Measurements from ENCODE around the gene C4orf36.

The C4orf36 gene

DNA sequence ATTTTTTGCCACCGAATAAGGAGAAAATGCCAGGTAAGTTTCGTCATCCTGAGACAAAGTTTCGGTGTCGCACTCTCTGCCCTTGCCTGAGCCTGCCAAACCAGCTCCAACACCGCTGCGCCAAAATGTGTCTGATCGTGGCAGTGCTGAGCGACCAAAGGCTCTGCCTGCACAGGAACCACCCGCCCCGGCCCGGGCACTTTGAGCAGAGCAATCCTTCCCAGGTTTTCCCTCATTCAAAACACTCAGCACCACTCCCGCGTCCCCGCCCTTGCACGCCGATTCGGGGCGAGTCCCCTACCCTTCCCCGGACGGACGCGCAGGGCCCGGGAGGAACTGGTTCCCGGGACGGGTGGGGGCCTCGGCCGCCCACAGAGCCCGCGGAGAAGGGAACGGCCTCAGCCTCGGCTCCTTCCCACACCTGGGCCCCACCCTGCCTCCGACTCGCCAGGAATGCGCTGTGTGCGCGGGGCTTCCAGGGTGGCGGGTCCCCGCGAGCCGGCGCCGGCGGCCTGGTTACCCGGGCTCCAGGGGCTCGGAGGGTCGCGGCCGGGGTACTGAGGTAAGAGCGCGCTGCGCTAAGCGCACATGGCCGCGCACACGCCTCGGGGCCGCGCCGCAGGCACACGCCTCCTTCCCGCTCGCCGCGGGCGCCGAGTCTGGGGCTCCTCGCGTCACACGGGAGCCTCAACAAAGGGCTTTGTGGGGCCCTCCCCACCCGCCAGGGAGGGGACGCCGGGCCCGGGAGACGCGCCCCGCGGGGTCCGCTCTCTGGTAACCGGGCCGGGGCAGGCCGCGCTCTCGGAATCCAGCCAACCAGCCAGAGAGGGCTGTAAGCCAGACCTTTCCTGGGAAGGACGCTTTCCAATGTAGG lies at the start of gene C4orf36:
TSS of gene C4orf36 (minus strand) at position 661 of the 874 bp plus-strand sequence. CDS start 902 bp downstream, outside the sequence.
- DNase-seq: peak; percentile 65

DNA sequence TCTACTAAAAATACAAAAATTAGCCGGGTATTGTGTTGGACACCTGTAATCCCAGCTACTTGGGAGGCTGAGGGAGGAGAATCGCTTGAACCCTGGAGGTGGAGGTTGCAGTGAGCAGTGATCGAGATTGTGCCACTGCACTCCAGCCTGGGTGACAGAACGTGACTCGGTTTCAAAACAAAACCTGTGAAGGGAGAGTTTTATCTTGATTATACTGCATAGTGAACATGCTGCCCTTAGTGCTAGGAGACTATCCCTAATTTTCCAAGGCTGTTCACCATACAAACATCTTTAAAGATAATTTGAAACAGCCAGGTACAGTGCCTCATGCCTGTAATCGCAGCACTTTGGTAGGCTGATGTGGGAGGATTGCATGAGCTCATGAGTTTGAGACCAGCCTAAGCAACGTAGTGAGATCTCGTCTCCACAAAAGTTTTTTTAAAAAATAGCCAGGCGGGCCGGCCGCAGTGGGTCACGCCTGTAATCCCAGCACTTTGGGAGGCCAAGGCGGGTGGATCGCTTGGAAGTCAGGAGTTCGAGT lies 48.8 kb upstream of the C4orf36 start:
- DNase-seq: no peak

- peak; percentile 21 for DNase-seq
Observed at GRCh38 chr4:86939729-86940575, 47.7 kb upstream of the C4orf36 start.

GRCh38 chr4:86938771-86939520 lies 46.7 kb upstream of the C4orf36 start:
- no peak for DNase-seq

GRCh38 chr4:86935853-86936733 lies 43.9 kb upstream of the C4orf36 start:
- DNase-seq: peak; percentile 81

- peak; percentile 56 for DNase-seq
Observed at GRCh38 chr4:86935566-86935852, 43.3 kb upstream of the C4orf36 start.

DNA sequence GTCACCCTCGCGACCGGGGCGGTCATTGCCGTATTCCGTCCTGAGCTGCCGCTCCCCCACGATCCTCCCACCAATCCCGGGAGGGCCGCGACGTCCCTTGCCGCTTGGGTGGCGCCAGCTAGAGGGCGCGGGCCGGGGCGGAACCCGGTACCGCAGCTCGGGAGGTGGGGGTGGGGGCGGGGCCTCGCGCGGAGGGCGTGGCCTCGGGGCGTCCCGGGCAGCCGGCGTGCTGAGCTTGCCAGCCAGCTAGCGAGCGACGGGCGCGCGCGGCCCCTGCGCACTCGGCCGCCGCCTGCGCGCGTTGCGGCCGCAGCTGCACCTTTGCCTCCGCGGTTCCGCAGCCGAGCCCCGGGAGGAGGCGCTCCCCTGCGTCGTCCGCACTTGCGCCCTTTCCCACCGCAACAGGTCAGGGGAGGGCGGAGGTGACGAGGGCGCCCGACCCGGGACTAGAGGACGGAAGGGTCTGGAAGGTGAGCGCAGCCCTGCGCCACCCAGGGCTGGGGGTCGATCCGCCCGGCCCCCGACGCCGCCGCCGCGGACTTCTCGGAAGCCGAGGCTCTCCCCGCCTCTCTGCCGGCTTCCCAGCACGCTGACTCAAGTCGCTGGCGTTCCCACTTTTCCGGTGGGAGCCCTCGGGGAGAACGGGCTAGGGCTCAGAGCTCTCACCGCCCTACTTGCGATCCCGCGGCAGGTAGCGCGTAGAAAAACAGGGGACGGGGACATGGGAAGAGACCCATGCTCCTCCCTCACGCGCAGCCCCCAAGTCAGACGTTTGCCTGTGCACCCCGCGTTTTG lies 42.7 kb upstream of the C4orf36 start, which contains the start of gene AFF1:
TSS of gene AFF1 (plus strand) at position 241 of the 795 bp plus-strand sequence. CDS start 13,523 bp downstream, outside the sequence.
- DNase-seq: peak; percentile 90

DNA sequence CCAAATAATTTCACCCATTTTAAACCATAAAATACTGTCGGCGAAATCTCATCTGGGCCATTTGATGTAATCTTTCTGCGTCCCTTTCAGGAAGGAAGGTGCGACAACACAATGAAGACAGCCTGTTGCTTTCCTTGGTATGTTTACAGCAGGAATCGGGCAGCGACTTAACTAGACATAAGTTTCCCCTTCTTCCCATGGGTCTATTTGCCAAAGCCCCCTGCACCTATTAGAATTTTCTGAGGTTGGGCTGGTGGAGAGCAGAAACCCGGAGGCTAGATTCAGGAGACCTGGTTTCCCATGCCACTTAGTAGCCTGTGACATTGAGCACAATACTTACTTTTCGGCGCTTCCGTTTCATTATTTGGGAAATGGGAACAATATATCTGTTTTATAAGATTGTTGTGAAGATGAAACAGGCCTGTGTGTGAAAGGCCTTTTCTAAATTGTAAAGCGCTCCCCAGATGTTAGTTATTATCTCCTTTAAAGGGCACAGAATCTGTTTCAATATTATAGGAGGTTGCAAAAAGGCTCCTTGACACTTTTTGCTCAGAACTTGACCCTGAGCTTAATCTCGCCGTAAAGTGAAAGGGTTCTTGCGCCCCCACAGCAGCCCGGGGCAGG lies 42.0 kb upstream of the C4orf36 start:
- peak; percentile 6 for DNase-seq

- DNase-seq: no peak
Observed at GRCh38 chr4:86928400-86929255, 36.4 kb upstream of the C4orf36 start.

GRCh38 chr4:86927843-86928395 lies 35.7 kb upstream of the C4orf36 start:
- peak; percentile 39 for DNase-seq

GRCh38 chr4:86926435-86927086 lies 34.3 kb upstream of the C4orf36 start:
- DNase-seq: no peak

DNA sequence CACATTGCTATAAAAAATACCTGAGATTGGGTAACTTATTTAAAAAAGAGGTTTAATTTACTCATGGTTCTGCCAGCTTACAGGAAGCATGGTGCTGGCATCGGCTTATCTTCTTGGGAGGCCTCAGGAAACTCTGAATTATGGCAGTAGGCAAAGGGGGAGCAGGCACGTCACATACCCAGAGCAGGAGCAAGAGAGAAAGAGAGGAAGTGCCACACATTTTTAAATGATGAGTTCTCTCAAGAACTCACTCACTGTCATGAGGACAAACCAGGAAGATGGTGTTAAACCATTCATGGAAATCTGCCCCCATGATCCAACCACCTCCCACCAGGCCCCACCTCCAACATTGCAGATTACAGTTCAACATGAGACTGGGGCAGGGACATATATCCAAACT lies 32.6 kb upstream of the C4orf36 start:
- DNase-seq: no peak

DNA sequence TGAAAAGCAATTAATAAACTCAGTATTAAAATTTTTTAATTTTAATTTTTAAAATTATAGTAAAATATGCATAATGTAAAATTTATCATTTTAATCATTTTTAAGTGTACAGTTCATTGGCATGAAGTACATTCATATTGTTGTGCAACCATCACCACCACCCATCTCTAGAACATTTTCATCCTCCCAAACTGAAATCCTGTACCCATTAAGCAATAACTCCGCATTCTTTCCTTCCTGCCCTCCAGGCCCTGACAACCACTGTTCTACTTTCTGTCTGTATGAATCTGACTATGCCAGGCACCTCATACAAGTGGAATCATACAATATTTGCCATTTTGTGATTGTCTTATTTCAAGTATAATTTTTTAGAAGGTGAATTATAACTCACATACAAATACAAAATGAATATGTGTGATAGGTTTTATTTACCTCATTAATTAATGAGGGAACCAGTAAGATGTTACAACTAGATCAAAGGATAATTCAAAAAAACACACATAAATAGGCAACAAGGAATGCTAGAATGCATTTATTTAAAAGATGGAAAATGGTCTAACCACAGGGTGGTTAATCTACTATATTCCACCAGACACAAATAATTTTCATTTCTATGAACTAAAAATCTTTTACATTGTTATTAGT lies 29.5 kb upstream of the C4orf36 start:
- no peak for DNase-seq

DNA sequence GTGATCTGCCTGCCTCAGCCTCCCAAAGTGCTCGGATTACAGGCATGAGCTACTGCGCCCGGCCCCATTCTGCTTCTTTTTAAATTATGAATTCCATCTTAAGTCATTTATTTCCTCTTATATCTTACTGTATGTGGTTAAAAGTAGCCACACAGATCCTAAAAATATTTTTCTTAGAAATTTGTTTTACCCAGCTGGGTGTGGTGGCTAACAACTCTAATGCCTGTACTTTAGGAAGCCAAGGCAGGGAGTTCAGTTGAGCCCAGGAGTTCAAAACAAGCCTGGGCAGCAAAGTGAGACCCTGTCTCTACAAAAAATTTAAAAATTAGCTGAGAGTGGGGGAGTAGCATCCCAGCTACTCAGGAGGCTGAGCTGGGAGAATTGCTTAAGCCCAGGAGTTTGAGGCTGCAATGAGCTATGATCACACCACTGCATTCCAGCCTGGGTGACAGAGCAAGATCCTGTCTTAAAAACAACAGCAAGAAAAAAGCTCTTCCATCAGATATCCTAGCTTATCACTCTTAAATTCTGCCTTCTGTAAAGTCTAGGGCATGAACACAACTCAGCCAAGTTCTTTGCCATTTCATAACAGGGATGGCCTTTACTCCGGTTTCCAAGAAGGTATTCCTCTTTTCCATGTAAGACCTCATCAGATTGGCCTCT lies 27.5 kb upstream of the C4orf36 start:
- DNase-seq: no peak

DNA sequence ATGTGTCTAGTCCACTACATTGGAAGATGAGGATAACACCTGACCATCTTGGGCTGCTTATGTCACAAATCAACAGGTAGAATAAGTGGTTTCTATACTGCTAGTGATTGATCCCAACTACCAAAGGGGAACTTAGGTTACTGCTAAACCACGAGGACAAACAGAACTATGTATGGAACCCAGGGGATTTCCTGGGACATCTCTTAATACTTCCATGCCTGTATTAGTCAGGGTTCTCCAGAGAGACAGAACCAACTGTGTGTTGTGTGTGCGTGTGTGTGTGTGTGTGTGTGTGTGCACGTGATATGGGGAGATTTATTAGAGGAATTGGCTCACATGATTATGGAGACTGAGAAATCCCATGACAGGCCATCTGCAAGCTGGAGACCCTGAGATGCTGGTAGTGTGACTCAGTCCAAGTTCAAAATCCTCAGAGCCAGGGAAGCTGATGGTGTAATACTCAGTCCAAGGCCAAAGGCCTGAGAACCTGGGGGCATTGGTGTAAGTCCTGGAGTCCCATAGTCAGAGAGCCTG lies 26.4 kb upstream of the C4orf36 start:
- DNase-seq: no peak

DNA sequence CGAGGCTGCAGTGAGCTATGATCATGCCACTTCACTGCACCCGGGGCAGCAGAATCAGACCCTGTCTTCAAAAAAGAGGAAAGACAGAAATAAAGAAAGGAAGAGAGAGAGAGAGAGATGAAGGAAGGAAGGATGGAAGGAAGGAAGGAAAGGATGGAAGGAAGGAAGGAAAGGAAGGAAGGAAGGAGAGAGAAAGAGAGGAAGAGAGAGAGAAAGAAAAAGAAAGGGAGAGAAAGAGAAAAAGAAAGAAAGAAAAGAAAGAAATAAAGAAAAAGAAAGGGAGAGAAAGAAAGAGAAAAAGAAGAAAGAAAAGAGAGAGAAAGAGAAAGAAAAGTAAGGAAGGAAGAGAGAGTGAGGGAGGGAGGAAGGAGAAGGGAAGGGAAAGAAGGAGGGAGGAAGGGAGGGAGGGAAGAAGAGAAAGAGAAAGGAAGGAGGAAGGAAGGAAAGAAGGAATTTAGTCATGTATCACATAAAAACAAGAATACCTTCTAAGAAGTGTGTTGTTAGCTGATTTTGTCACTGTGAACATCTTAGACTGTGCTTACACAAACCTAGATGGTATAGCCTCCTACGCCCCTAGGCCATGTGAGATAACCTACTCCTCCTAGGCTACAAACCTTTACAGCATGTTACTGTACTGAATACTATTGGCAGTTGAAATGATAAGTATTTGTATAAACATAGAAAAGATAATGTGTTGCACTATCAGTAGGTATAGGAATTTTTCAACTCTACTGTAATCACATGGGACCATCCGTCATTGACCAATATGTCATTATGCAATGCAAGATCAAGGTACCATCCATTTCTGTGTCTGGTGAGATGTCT lies 25.2 kb upstream of the C4orf36 start:
- no peak for DNase-seq
